ENCODE data around the gene MDFI.

DNA sequence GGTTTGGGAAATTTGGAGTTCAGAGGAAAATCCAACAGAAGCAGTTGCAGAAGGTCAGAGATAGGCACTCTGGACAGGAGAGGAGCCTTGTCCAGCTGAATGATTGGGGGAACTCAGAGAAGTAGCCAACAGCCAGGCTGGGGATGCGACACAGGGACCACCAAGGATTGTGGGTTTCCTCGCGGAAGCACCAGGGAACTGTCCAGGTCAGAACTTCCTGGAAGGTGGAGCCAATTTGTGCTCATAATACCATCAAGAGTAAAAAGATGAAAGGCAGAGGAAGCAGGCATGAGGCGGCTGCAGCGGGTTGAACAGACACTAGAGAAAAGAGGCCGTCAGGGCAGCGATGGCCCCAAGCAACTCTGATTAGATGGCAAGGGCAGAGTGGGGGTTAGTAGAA is 33.7 kb downstream of the MDFI start:
- TF ChIP-seq, protein P1, sequence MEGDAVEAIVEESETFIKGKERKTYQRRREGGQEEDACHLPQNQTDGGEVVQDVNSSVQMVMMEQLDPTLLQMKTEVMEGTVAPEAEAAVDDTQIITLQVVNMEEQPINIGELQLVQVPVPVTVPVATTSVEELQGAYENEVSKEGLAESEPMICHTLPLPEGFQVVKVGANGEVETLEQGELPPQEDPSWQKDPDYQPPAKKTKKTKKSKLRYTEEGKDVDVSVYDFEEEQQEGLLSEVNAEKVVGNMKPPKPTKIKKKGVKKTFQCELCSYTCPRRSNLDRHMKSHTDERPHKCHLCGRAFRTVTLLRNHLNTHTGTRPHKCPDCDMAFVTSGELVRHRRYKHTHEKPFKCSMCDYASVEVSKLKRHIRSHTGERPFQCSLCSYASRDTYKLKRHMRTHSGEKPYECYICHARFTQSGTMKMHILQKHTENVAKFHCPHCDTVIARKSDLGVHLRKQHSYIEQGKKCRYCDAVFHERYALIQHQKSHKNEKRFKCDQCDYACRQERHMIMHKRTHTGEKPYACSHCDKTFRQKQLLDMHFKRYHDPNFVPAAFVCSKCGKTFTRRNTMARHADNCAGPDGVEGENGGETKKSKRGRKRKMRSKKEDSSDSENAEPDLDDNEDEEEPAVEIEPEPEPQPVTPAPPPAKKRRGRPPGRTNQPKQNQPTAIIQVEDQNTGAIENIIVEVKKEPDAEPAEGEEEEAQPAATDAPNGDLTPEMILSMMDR (IDR thresholded peaks at IDR 0.05): no peak
- no peak for TF ChIP-seq POLR2A (IDR thresholded peaks at IDR 0.05)
- no peak for TF ChIP-seq EP300 (IDR thresholded peaks at IDR 0.05)
